ENCODE results near the gene TBL1X. TPM values are rescaled to one million over a fixed set of nuclear protein-coding genes. Genes with fewer than 3 reads are reported as not detected.

Gene TBL1X
- total RNA-seq, 2 experiments from 2014 or later: 16.1 to 35.7 TPM

DNA sequence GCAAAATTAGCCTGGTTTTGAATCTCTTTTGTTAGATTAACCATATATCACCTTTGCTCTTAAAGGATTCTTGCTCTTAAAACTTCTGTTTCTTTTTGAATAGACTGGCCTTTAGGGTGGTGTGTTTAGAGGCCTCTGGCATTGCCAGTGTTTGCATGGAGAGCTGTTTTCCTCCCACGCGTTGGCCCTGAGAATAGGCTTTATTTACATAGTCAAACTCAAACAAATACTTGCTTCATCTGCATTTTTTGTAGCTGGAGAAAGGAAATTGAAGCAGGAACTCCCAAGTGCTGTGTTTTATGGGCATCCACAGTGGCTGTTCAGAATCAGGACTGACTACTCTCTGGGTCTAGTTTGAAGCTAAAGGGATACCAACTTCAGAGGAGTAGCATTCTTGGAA is 324.1 kb downstream of the TBL1X start:
- ChIA-PET CTCF (ENCODE audit: unreplicated experiment) (no interaction called here), POLR2A (no interaction called here)
- H4K20me1 ChIP-seq (ENCODE audit: insufficient read depth, low read length): no peaks in the 10 kb centered on the region
- BruUV-seq (replicated peaks): no TSS peak
- H3K4me2 ChIP-seq (ENCODE audit: low read length): no peak overlapping the region
- H3K4me1 ChIP-seq (ENCODE audit: insufficient read depth, low read length, poor library complexity, severe bottlenecking): no peaks in the 10 kb centered on the region
- DNase-seq (ENCODE audit: low spot score): no peak
- intact Hi-C loops (cut with micrococcal nuclease; ENCODE audit: unreplicated experiment): no loop called here
- no peak overlapping the region for H3K27ac ChIP-seq (ENCODE audit: low read depth, low read length, poor library complexity, severe bottlenecking)
- TF ChIP-seq, protein P1, sequence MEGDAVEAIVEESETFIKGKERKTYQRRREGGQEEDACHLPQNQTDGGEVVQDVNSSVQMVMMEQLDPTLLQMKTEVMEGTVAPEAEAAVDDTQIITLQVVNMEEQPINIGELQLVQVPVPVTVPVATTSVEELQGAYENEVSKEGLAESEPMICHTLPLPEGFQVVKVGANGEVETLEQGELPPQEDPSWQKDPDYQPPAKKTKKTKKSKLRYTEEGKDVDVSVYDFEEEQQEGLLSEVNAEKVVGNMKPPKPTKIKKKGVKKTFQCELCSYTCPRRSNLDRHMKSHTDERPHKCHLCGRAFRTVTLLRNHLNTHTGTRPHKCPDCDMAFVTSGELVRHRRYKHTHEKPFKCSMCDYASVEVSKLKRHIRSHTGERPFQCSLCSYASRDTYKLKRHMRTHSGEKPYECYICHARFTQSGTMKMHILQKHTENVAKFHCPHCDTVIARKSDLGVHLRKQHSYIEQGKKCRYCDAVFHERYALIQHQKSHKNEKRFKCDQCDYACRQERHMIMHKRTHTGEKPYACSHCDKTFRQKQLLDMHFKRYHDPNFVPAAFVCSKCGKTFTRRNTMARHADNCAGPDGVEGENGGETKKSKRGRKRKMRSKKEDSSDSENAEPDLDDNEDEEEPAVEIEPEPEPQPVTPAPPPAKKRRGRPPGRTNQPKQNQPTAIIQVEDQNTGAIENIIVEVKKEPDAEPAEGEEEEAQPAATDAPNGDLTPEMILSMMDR (conservative IDR thresholded peaks at IDR 0.05; ENCODE audit: low read length): no peak
- H2AFZ ChIP-seq (ENCODE audit: low read length): no peak overlapping the region
- no peaks in the 10 kb centered on the region for H3K79me2 ChIP-seq (ENCODE audit: insufficient read depth, low read depth, low read length)
- H3K9me2 ChIP-seq (ENCODE audit: insufficient read depth, low read length): no peaks in the 10 kb centered on the region
- no peak overlapping the region for H3K4me3 ChIP-seq (ENCODE audit: low read depth, low read length, poor library complexity, severe bottlenecking)
- H3K9me3 ChIP-seq (ENCODE audit: low read length): no peaks in the 10 kb centered on the region
- no peaks in the 10 kb centered on the region for H3K36me3 ChIP-seq (ENCODE audit: insufficient read depth, low read length)

DNA sequence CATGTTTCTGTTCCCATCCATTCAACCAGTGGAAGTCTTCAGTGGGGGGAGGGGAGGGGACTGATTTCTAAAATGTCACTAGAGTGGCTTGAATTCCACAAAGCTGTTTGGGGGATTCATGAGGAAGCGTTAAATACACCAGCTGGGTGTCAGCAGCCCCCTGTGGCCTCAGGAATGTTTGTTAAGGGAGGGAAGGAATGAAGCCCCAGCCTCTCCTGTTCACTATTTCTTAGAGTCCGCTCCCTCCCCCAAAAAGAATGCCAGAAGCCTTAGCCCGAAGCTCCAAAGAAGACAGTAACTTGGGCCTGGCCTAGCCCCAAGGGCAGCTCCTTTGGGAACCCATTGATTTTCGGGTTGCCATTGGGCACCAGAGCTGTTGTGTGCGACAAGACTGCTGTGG is 324.7 kb downstream of the TBL1X start:
- no peak overlapping the region for H2AFZ ChIP-seq (ENCODE audit: low read length)
- CTCF ChIA-PET (ENCODE audit: unreplicated experiment): no interaction called here
- BruUV-seq (replicated peaks): no TSS peak

More for the DNA sequence above, 324.7 kb downstream of the TBL1X start:
- no peak overlapping the region for H3K4me3 ChIP-seq (ENCODE audit: low read depth, low read length, poor library complexity, severe bottlenecking)
- H3K36me3 ChIP-seq (ENCODE audit: insufficient read depth, low read length): no peaks in the 10 kb centered on the region
- no peak for DNase-seq (ENCODE audit: low spot score)
- H3K9me3 ChIP-seq (ENCODE audit: low read length): no peaks in the 10 kb centered on the region
- TF ChIP-seq EZH2phosphoT487 (IDR thresholded peaks at IDR 0.05; ENCODE audit: borderline replicate concordance, low read depth, low read length): no peak
- H3K79me2 ChIP-seq (ENCODE audit: insufficient read depth, low read depth, low read length): no peaks in the 10 kb centered on the region
- H3K27ac ChIP-seq (ENCODE audit: low read depth, low read length, poor library complexity, severe bottlenecking): no peak overlapping the region
- no peak overlapping the region for H3K4me2 ChIP-seq (ENCODE audit: low read length)
- POLR2A ChIA-PET: no interaction called here
- no peaks in the 10 kb centered on the region for H3K9me2 ChIP-seq (ENCODE audit: insufficient read depth, low read length)
- no peaks in the 10 kb centered on the region for H3K4me1 ChIP-seq (ENCODE audit: insufficient read depth, low read length, poor library complexity, severe bottlenecking)
- H4K20me1 ChIP-seq (ENCODE audit: insufficient read depth, low read length): no peaks in the 10 kb centered on the region
- intact Hi-C loops (cut with micrococcal nuclease; ENCODE audit: unreplicated experiment): no loop called here

All from OCI-LY7 (cell line).